GM23338 (cell line): Measurements from ENCODE around the gene TMEM151B.
"Not testable (repeated sequence)": the region's sequence is repeated elsewhere in the genome, so short reads cannot be mapped to it uniquely, and the experiment has no call there.

Source experiments
- POLR2AphosphoS5 ChIP-seq: IDR thresholded peaks from 2 replicates; pipeline ENCODE4 v1.6.1; 2016; ENCODE audit warnings: antibody characterized with exemption, low read depth
- TF ChIP-seq, protein P1 (sequence below), 2 experiments: fragments of 200-600 bp in 1 of 2; sonication (generic) in 1 of 2; conservative IDR thresholded peaks; 2 replicates each; pipeline versions ENCODE4 v1.5.1 to v1.6.1; 2016 to 2017; ENCODE audit warnings: antibody characterized with exemption in 2 of 2, low read depth in 2 of 2, mild to moderate bottlenecking in 2 of 2, moderate library complexity in 1 of 2
- TF ChIP-seq, protein P2 (sequence below): IDR thresholded peaks from one replicate; pipeline ENCODE4 v1.6.1; 2018; ENCODE audit warnings: antibody characterized with exemption; ENCODE audit not compliant: unreplicated experiment

DNA sequence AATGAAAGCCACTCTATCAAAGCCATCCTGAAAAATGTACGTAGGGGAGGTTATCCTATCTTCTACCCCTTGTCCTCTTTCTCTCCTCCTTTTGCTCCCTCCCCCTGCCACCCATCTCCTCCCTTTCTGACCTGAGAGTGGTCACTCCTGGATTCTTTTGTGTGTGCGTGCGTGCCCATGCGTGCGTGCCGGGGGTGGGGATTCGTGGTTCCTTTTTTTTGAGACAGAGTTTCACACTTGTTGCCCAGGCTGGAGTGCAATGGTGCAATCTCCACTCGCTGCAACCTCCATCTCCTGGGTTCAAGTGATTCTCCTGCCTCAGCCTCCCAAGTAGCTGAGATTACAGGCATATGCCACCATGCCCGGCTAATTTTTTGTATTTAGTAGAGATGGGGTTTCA lies 38.8 kb upstream of the TMEM151B start:
- TF ChIP-seq, protein P1, sequence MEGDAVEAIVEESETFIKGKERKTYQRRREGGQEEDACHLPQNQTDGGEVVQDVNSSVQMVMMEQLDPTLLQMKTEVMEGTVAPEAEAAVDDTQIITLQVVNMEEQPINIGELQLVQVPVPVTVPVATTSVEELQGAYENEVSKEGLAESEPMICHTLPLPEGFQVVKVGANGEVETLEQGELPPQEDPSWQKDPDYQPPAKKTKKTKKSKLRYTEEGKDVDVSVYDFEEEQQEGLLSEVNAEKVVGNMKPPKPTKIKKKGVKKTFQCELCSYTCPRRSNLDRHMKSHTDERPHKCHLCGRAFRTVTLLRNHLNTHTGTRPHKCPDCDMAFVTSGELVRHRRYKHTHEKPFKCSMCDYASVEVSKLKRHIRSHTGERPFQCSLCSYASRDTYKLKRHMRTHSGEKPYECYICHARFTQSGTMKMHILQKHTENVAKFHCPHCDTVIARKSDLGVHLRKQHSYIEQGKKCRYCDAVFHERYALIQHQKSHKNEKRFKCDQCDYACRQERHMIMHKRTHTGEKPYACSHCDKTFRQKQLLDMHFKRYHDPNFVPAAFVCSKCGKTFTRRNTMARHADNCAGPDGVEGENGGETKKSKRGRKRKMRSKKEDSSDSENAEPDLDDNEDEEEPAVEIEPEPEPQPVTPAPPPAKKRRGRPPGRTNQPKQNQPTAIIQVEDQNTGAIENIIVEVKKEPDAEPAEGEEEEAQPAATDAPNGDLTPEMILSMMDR (conservative IDR thresholded peaks at IDR 0.05; ENCODE audit: low read depth in 2 of 2) = not testable (repeated sequence)
- TF ChIP-seq, protein P2, sequence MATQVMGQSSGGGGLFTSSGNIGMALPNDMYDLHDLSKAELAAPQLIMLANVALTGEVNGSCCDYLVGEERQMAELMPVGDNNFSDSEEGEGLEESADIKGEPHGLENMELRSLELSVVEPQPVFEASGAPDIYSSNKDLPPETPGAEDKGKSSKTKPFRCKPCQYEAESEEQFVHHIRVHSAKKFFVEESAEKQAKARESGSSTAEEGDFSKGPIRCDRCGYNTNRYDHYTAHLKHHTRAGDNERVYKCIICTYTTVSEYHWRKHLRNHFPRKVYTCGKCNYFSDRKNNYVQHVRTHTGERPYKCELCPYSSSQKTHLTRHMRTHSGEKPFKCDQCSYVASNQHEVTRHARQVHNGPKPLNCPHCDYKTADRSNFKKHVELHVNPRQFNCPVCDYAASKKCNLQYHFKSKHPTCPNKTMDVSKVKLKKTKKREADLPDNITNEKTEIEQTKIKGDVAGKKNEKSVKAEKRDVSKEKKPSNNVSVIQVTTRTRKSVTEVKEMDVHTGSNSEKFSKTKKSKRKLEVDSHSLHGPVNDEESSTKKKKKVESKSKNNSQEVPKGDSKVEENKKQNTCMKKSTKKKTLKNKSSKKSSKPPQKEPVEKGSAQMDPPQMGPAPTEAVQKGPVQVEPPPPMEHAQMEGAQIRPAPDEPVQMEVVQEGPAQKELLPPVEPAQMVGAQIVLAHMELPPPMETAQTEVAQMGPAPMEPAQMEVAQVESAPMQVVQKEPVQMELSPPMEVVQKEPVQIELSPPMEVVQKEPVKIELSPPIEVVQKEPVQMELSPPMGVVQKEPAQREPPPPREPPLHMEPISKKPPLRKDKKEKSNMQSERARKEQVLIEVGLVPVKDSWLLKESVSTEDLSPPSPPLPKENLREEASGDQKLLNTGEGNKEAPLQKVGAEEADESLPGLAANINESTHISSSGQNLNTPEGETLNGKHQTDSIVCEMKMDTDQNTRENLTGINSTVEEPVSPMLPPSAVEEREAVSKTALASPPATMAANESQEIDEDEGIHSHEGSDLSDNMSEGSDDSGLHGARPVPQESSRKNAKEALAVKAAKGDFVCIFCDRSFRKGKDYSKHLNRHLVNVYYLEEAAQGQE = not testable (repeated sequence)
- not testable (repeated sequence) for TF ChIP-seq POLR2AphosphoS5
